Fibroblast of the aortic adventitia (primary cell): ENCODE results near the gene SOX8. TPM values are rescaled to one million over a fixed set of nuclear protein-coding genes. Genes with fewer than 3 reads are reported as not detected.

Source experiments
- DNase-seq: peaks from one replicate; pipeline ENCODE4 v3.0.0-alpha.2; 2010; ENCODE audit warnings: low read depth
- H3K4me3 ChIP-seq: 2 replicates; pipeline ENCODE4 v1.5.1; 2011; ENCODE audit warnings: low read depth, mild to moderate bottlenecking, control low read depth, low read length, moderate library complexity
- CTCF ChIP-seq: IDR thresholded peaks from 2 replicates; pipeline ENCODE4 v1.5.1; 2011; ENCODE audit warnings: mild to moderate bottlenecking, low read length, control low read depth, inconsistent platforms; ENCODE audit not compliant: insufficient read depth
- total RNA-seq: library from RNA; depleted of rRNA; stranded (reverse); fragments of >200 nt; gene quantifications from 2 replicates; pipeline ENCODE4 v1.2.3, GENCODE V29; 2012; ENCODE audit warnings: low replicate concordance

The SOX8 gene
- total RNA-seq, 1 donor, result 0.09 TPM

- DNase-seq, result no peak
- no peak for TF ChIP-seq CTCF
- no peak overlapping the region for H3K4me3 ChIP-seq
Measured at GRCh38 chr16:959232-960040, 22.1 kb upstream of the SOX8 start.

- TF ChIP-seq CTCF, result no peak
- H3K4me3 ChIP-seq, result no peak overlapping the region
- no peak for DNase-seq
Measured at GRCh38 chr16:962366-962765, 19.2 kb upstream of the SOX8 start.

DNA sequence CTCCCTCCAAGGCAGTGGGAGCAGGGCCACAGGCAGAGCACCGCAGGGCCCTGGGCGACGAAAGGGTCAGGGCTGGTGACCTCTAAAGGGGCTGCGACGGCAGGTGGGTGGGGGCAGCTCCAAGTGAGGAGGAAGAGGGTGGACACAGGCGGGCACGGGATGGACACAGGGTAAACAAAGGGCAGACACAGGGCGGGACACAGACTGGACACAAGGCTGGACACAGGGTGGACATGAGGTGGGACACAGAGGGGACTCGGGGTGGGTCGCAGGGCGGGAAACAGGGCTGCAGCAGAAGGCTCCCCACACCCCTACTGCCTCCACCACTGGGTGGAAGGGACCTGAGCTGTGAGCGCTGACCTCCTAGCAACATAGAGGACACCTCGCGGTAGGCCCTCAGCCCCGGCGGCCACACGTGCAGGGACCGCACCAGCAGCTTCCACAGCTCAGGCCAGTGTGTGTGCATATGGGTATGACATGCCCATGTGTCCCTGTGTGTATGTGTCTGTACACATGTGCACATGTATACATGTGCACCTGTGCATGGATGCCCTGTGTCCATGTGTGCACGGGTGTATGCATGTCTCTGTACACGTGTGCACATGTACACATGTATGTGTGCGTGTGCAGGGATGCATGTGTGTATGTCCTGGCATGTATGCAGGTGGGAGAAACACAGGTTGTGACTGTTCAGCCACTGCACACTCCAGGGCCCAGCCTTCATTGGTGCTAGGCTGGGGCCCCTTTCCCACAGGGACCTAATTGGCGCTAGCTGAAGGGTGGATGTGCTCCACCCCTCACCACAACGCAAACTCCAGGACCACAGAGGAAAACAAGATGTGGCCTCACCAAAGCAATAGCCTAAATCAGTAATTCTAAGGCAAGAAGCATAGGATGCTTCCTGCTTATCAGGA is 18.4 kb upstream of the SOX8 start:
- TF ChIP-seq CTCF, result no peak
- H3K4me3 ChIP-seq, result no peak overlapping the region
- DNase-seq, result no peak

DNA sequence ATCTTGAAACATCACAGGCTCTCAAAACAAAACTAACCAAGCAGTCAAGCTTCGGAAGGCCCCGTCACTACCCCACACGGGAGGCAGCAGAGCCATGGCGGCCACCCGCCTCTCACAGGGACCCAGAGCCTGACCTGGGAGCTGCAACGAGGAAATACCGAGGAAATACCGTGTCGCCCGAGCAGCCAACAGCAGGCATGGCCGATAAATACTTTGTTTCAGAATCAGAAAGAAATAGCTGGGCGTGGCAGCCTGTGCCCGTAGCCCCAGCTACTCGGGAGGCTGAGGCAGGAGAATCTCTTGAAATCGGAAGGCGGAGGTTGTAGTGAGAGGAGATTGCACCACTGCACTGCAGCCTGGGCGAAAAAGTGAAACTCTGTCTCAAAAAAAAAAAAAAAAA is 17.7 kb upstream of the SOX8 start:
- H3K4me3 ChIP-seq, result peak overlapping the region; percentile 35

GRCh38 chr16:964356-965035 is 17.1 kb upstream of the SOX8 start:
- DNase-seq, result peak; percentile 32
- TF ChIP-seq CTCF, result no peak
- peak overlapping the region; percentile 22 for H3K4me3 ChIP-seq

More for the DNA sequence above, 17.7 kb upstream of the SOX8 start:
- TF ChIP-seq CTCF, result no peak
- no peak for DNase-seq

DNA sequence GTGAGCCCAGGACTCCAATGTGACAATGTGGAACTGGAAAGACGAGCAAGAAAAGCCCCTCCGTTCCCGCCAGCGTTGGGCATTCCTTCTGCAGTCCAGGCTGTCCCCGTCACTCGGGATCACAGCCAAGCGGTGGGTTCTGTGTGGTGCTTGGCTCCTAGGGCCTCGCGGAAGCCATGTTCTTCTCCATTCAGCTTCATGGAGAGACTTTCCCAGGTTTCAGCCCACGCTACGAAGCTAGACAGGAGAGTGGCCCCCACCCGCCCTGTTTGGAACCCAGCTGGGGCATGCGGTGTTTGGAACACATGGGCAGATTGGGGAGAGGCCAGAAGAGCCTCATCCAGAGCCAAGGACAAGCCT is 16.6 kb upstream of the SOX8 start:
- no peak for TF ChIP-seq CTCF
- H3K4me3 ChIP-seq, result no peak overlapping the region
- no peak for DNase-seq
